Heart left ventricle (tissue), 16 donors: ENCODE measurements around the gene PCDHGB5. TPM values are rescaled to one million over a fixed set of nuclear protein-coding genes. Genes with fewer than 3 reads are reported as not detected.

Source experiments
- ATAC-seq, 4 donors: fragments of 200-7000 bp; cut with Tn5 transposase; one replicate each; pipeline ENCODE4 v1.9.1; 2020 to 2022; ENCODE audit warnings: moderate library complexity in 4 of 4, mild to moderate bottlenecking in 3 of 4, moderate number of reproducible peaks in 1 of 4
- DNase-seq, 5 donors: peaks; one replicate each; pipeline ENCODE4 v3.0.0-alpha.2; 2020
- H3K27ac ChIP-seq, 12 donors: fragments of 200-600 bp; sonication (generic) in 4 of 12; one replicate each; pipeline versions ENCODE4 v1.5.0 to v1.8.0; 2016 to 2022; ENCODE audit warnings: mild to moderate bottlenecking in 2 of 12
- H3K27me3 ChIP-seq, 9 donors: fragments of 200-600 bp; sonication (generic) in 2 of 9; one replicate each; pipeline versions ENCODE4 v1.5.1 to v1.8.0; 2016 to 2022; ENCODE audit warnings: mild to moderate bottlenecking in 3 of 9
- H3K36me3 ChIP-seq, 9 donors: fragments of 200-600 bp; sonication (generic) in 2 of 9; one replicate each; pipeline versions ENCODE4 v1.5.0 to v1.8.0; 2018 to 2022; ENCODE audit warnings: mild to moderate bottlenecking in 2 of 9
- H3K4me1 ChIP-seq, 12 donors: fragments of 200-600 bp; sonication (generic) in 4 of 12; one replicate each; pipeline versions ENCODE4 v1.5.0 to v1.8.0; 2016 to 2022; ENCODE audit warnings: mild to moderate bottlenecking in 3 of 12
- H3K4me3 ChIP-seq, 12 donors: fragments of 200-600 bp; sonication (generic) in 4 of 12; one replicate each; pipeline versions ENCODE4 v1.5.0 to v1.8.0; 2017 to 2022; ENCODE audit warnings: mild to moderate bottlenecking in 9 of 12, moderate library complexity in 4 of 12
- H3K9me3 ChIP-seq, 12 donors: fragments of 200-600 bp; sonication (generic) in 4 of 12; one replicate each; pipeline versions ENCODE4 v1.5.0 to v1.8.0; 2016 to 2022; ENCODE audit warnings: mild to moderate bottlenecking in 1 of 12
- CTCF ChIP-seq, 12 donors: fragments of 200-600 bp; sonication (generic) in 4 of 12; IDR thresholded peaks; one replicate each; pipeline versions ENCODE4 v1.5.0 to v1.8.0; 2018 to 2022; ENCODE audit warnings: antibody characterized with exemption in 12 of 12, mild to moderate bottlenecking in 5 of 12
- POLR2A ChIP-seq, 2 donors: fragments of 450-650 bp; IDR thresholded peaks; one replicate each; pipeline ENCODE4 v1.6.1; 2017; ENCODE audit warnings: antibody characterized with exemption in 2 of 2, mild to moderate bottlenecking in 2 of 2, moderate library complexity in 2 of 2
- WGBS, 4 donors: extraction: QIAGEN DNeasy Blood & Tissue Kit in 2 of 4; methylation state at CpG; one replicate each; pipeline versions ENCODE4 v1.1.5 to v1.1.7; 2013 to 2018; 5-methylcytosine and 5-hydroxymethylcytosine counted together
- intact Hi-C, 10 donors: fragments of 100-400 bp; cut with DNase I; formaldehyde crosslinking; loops; one replicate each; pipeline versions ENCODE4 v1.11.1 to v1.14.2; 2022
- polyA plus RNA-seq, 2 donors: library from polyadenylated mRNA; stranded (reverse); fragments of 200-250 nt; gene quantifications; one replicate each; pipeline ENCODE4 v1.2.3, GENCODE V29; 2013
- total RNA-seq, 9 donors: library from RNA; depleted of rRNA in 2 of 9; stranded (reverse); fragments of >200 nt in 2 of 9; fragmentation: NEBNext Ultra II Directional in 3 of 9; extraction: Animal tissue kit (Norgen Biotek cat#: 25700) in 3 of 9; gene quantifications; one replicate each; pipeline versions ENCODE4 v1.1.0 to v1.2.4, GENCODE V29; 2016 to 2023
- donor health status: ischemic (EF 13 %, LVEDD 7.1; RV severe dilation, severe dysfunction).
- donor health status: healthy with polysubstance abuse.
- donor health status: DM: no; HTN: yes; CAD: no.
- donor health status: DM: no; HTN: no; CAD: no.
- donor health status: ischemic (EF 25% LVEDD 6.9; RV normal size, moderate dysfunction).
- donor health status: ischemic (EF 25% LVEDD 5.7; RV mildly dilated, moderate dysfunction).
- donor health status: healthy.
- donor health status: DM: yes; HTN: yes; CAD: no.
- donor health status: ischemic (EF 35%, LVEDD 5.7; RV mildly dilated, moderate dysfunction).
- donor health status: nonischemic (EF 11% LVEDD 7.7; RV severe dilation, severe dysfunction).
- donor health status: DM: yes; HTN: yes; CAD: no.
- donor health status: PGD.
- donor health status: ischemic (EF 29% LVEDD 5.4; RV normal size, mild dysfunction).
- donor health status: nonischemic (EF 23%, LVEDD 6.1; RV moderate dilation, normal function).

PCDHGB5 gene
- total and polyA plus RNA-seq, 11 donors, result 4.4 to 15.5 (median 8.1) TPM

GRCh38 chr5:141421489-141421855 lies 23.7 kb downstream of the PCDHGB5 start:
- intact Hi-C loops, result loop anchor here in 5 of 10 donors (5.0 to 10.0 kb wide), 4 partner anchors 91 to 133 kb away; no protein-coding TSS in a partner anchor

DNA sequence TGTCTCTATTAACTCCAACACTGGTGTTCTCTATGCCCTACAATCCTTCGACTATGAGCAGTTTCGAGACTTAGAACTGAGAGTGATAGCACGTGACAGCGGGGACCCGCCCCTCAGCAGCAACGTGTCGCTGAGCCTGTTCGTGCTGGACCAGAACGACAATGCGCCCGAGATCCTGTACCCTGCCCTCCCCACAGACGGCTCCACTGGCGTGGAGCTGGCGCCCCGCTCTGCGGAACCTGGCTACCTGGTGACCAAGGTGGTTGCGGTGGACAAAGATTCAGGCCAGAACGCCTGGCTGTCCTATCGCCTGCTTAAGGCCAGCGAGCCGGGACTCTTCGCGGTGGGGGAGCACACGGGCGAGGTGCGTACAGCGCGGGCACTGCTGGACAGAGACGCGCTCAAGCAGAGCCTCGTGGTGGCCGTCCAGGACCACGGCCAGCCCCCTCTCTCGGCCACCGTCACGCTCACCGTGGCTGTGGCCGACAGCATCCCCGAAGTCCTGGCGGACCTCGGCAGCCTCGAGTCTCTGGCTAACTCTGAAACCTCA lies 25.1 kb downstream of the PCDHGB5 start:
- WGBS, 4 donors, result 31 to 48% (median 34%) methylated on average over 19 to 42 of the region's 42 CpGs
- peaks cover 0 to 66% (median 0%) of the 10 kb centered on the region in 9 donors for H3K27me3 ChIP-seq
- no peak overlapping the region for H3K4me3 ChIP-seq
- DNase-seq (no peak), ATAC-seq (no peak)
- peaks cover 0 to 100% (median 81%) of the 10 kb centered on the region in 12 donors for H3K9me3 ChIP-seq
- intact Hi-C loops, result loop anchor here in 5 of 10 donors (5.0 to 10.0 kb wide), 4 partner anchors 89 to 132 kb away; no protein-coding TSS in a partner anchor
- H3K27ac ChIP-seq, result no peak overlapping the region
- no peak for TF ChIP-seq POLR2A (IDR thresholded peaks at IDR 0.05)
- TF ChIP-seq CTCF (IDR thresholded peaks at IDR 0.05), result no peak
- peaks cover 0 to 8% (median 1%) of the 10 kb centered on the region in 12 donors for H3K4me1 ChIP-seq
- peaks cover 0 to 50% (median 0%) of the 10 kb centered on the region in 9 donors for H3K36me3 ChIP-seq

More at GRCh38 chr5:141421489-141421855, 23.7 kb downstream of the PCDHGB5 start:
- H3K36me3 ChIP-seq, result peaks cover 0 to 43% (median 0%) of the 10 kb centered on the region in 9 donors
- H3K27ac ChIP-seq, result no peak overlapping the region
- peak overlapping the region in 9 of 12 donors; percentile 31 to 45 (median 40) for H3K4me3 ChIP-seq
- WGBS, 4 donors, result 28 to 50% (median 38%) methylated on average over 13 of the region's 13 CpGs
- H3K9me3 ChIP-seq, result peaks cover 0 to 100% (median 72%) of the 10 kb centered on the region in 12 donors
- peaks cover 0 to 76% (median 0%) of the 10 kb centered on the region in 9 donors for H3K27me3 ChIP-seq
- peaks cover 0 to 12% (median 1%) of the 10 kb centered on the region in 12 donors for H3K4me1 ChIP-seq
- no peak for TF ChIP-seq POLR2A (IDR thresholded peaks at IDR 0.05)
- no peak for TF ChIP-seq CTCF (IDR thresholded peaks at IDR 0.05)
- DNase-seq (no peak), ATAC-seq (no peak)

- Histone ChIP-seq H3K27ac (no peak overlapping the region), H3K4me1 (peaks cover 0 to 16% (median 0%) of the 10 kb centered on the region in 12 donors), H3K36me3 (peaks cover 0 to 33% (median 0%) of the 10 kb centered on the region in 9 donors), H3K27me3 (peaks cover 0 to 63% (median 0%) of the 10 kb centered on the region in 9 donors), H3K4me3 (no peak overlapping the region), H3K9me3 (peaks cover 0 to 100% (median 57%) of the 10 kb centered on the region in 12 donors)
- peak in 1 of 5 donors; percentile 53 for DNase-seq
- TF ChIP-seq CTCF (IDR thresholded peaks at IDR 0.05), result no peak
- ATAC-seq, result peak in 1 of 4 donors; percentile 19
- WGBS, 4 donors, result 55 to 66% (median 59%) methylated on average over 39 to 53 of the region's 53 CpGs
- intact Hi-C loops, result loop anchor here in 3 of 10 donors (5.0 to 10.0 kb wide), 3 partner anchors 84 to 127 kb away; no protein-coding TSS in a partner anchor
Observed at GRCh38 chr5:141427783-141428426, 30.2 kb downstream of the PCDHGB5 start.
